Measurements from ENCODE around the gene FRMD4A.

FRMD4A gene

GRCh38 chr10:13613519-13613918, 717.2 kb downstream of the FRMD4A start:
- peaks cover 37 to 44% of the 10 kb centered on the region in 2 donors for H3K36me3 ChIP-seq (ENCODE audit: control insufficient read depth in 1 of 2, insufficient read depth in 2 of 2, low read length in 2 of 2)
- H3K9me3 ChIP-seq (ENCODE audit: control insufficient read depth in 1 of 2, low read length in 2 of 2): no peaks in the 10 kb centered on the region
- no peak overlapping the region for H3K27ac ChIP-seq (ENCODE audit: low read length)
- H3K4me1 ChIP-seq (ENCODE audit: control insufficient read depth in 1 of 2, insufficient read depth in 2 of 2, low read length in 2 of 2): peaks cover 0 to 26% of the 10 kb centered on the region in 2 donors
- no peak overlapping the region for H3K4me3 ChIP-seq (ENCODE audit: low read depth in 1 of 2, low read length in 2 of 2)
- no peaks in the 10 kb centered on the region for H3K27me3 ChIP-seq (ENCODE audit: low read depth, low read length)

- Histone ChIP-seq H3K4me1 (ENCODE audit: control insufficient read depth in 1 of 2, insufficient read depth in 2 of 2, low read length in 2 of 2) (peaks cover 0 to 26% of the 10 kb centered on the region in 2 donors), H3K27me3 (ENCODE audit: low read depth, low read length) (no peaks in the 10 kb centered on the region), H3K4me3 (ENCODE audit: low read depth in 1 of 2, low read length in 2 of 2) (no peak overlapping the region), H3K36me3 (ENCODE audit: control insufficient read depth in 1 of 2, insufficient read depth in 2 of 2, low read length in 2 of 2) (peaks cover 34 to 44% of the 10 kb centered on the region in 2 donors), H3K27ac (ENCODE audit: low read length) (no peak overlapping the region), H3K9me3 (ENCODE audit: control insufficient read depth in 1 of 2, low read length in 2 of 2) (no peaks in the 10 kb centered on the region)
These were observed 717.9 kb downstream of the FRMD4A start for GRCh38 chr10:13612654-13613373.

- Histone ChIP-seq H3K4me1 (ENCODE audit: control insufficient read depth in 1 of 2, insufficient read depth in 2 of 2, low read length in 2 of 2) (no peaks in the 10 kb centered on the region), H3K36me3 (ENCODE audit: control insufficient read depth in 1 of 2, insufficient read depth in 2 of 2, low read length in 2 of 2) (peaks cover 33 to 34% of the 10 kb centered on the region in 2 donors), H3K27ac (ENCODE audit: low read length) (no peak overlapping the region), H3K4me3 (ENCODE audit: low read depth in 1 of 2, low read length in 2 of 2) (no peak overlapping the region), H3K9me3 (ENCODE audit: control insufficient read depth in 1 of 2, low read length in 2 of 2) (no peaks in the 10 kb centered on the region), H3K27me3 (ENCODE audit: low read depth, low read length) (no peaks in the 10 kb centered on the region)
These were observed 722.4 kb downstream of the FRMD4A start for GRCh38 chr10:13608246-13608853.

- Histone ChIP-seq H3K27ac (ENCODE audit: low read length) (no peak overlapping the region), H3K4me3 (ENCODE audit: low read depth in 1 of 2, low read length in 2 of 2) (no peak overlapping the region), H3K4me1 (ENCODE audit: control insufficient read depth in 1 of 2, insufficient read depth in 2 of 2, low read length in 2 of 2) (no peaks in the 10 kb centered on the region), H3K36me3 (ENCODE audit: control insufficient read depth in 1 of 2, insufficient read depth in 2 of 2, low read length in 2 of 2) (peaks cover 23 to 28% of the 10 kb centered on the region in 2 donors), H3K9me3 (ENCODE audit: control insufficient read depth in 1 of 2, low read length in 2 of 2) (no peaks in the 10 kb centered on the region), H3K27me3 (ENCODE audit: low read depth, low read length) (no peaks in the 10 kb centered on the region)
These were observed 726.2 kb downstream of the FRMD4A start for GRCh38 chr10:13604357-13605040.

GRCh38 chr10:13597909-13598308, 732.8 kb downstream of the FRMD4A start:
- Histone ChIP-seq H3K4me1 (ENCODE audit: control insufficient read depth in 1 of 2, insufficient read depth in 2 of 2, low read length in 2 of 2) (no peaks in the 10 kb centered on the region), H3K27me3 (ENCODE audit: low read depth, low read length) (no peaks in the 10 kb centered on the region), H3K27ac (ENCODE audit: low read length) (no peak overlapping the region), H3K9me3 (ENCODE audit: control insufficient read depth in 1 of 2, low read length in 2 of 2) (no peaks in the 10 kb centered on the region), H3K36me3 (ENCODE audit: control insufficient read depth in 1 of 2, insufficient read depth in 2 of 2, low read length in 2 of 2) (peaks cover 20 to 22% of the 10 kb centered on the region in 2 donors), H3K4me3 (ENCODE audit: low read depth in 1 of 2, low read length in 2 of 2) (no peak overlapping the region)

GRCh38 chr10:13594641-13595040, 736.1 kb downstream of the FRMD4A start:
- Histone ChIP-seq H3K4me3 (ENCODE audit: low read depth in 1 of 2, low read length in 2 of 2) (no peak overlapping the region), H3K9me3 (ENCODE audit: control insufficient read depth in 1 of 2, low read length in 2 of 2) (no peaks in the 10 kb centered on the region), H3K4me1 (ENCODE audit: control insufficient read depth in 1 of 2, insufficient read depth in 2 of 2, low read length in 2 of 2) (no peaks in the 10 kb centered on the region), H3K27me3 (ENCODE audit: low read depth, low read length) (no peaks in the 10 kb centered on the region), H3K36me3 (ENCODE audit: control insufficient read depth in 1 of 2, insufficient read depth in 2 of 2, low read length in 2 of 2) (peaks cover 15 to 22% of the 10 kb centered on the region in 2 donors), H3K27ac (ENCODE audit: low read length) (no peak overlapping the region)
